ENCODE data around the gene RAB30. TPM values are rescaled to one million over a fixed set of nuclear protein-coding genes. Genes with fewer than 3 reads are reported as not detected.

The RAB30 gene
- total RNA-seq, 1 donor from 2014 or later = 15.2 TPM

DNA sequence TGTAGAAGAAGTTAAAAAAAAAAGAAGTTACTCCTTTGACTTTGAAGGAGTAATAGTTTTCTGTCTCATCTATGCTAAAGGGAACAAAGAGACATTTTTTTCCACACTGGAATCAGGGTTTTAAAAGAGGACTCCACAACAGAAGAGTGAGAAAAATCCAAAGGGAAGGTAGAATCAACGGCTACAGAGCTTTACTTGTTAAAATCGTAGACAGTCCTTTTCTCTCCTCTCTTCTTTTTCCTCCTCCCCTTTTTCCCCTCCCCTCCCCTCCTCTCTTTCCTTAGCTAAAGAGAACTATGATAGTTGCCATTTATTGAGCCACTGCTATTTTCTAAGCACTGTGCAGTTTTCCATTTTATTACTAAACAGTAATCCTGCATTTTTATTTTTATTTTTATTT lies 141.0 kb downstream of the RAB30 start:
- peaks cover 38% of the 10 kb centered on the region for H3K36me3 Mint-ChIP-seq (ENCODE audit: low read depth)
- H3K4me1 Mint-ChIP-seq (ENCODE audit: low read depth) = peaks cover 16% of the 10 kb centered on the region
- no peak overlapping the region for H3K4me3 Mint-ChIP-seq
- intact Hi-C loops (cut with micrococcal nuclease) = no loop called here
- H3K27me3 Mint-ChIP-seq (ENCODE audit: insufficient read depth) = no peaks in the 10 kb centered on the region
- DNase-seq (ENCODE audit: low spot score) = no peak
- no peak overlapping the region for H3K27ac Mint-ChIP-seq
- no peaks in the 10 kb centered on the region for H3K9me3 Mint-ChIP-seq

DNA sequence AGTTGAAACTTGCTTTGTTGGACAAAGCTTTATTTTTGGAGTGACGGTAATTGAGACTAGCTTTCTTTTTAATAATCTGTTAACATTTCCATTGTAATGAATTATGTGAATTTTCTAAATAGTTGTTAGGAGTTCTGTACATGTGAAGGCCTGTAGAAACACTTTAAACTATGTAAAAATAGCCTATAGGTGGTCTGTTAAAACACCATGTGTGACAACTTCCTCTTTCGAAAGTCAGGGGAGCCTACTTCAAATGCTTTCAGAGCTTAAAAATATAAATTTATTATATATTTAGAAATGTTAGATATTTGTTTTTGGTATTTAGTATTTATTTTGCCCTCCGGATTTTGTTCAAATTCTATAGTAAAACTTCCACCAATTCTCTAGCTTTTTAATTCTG lies 141.5 kb downstream of the RAB30 start:
- intact Hi-C loops (cut with micrococcal nuclease) = no loop called here
- Mint-ChIP-seq H3K36me3 (ENCODE audit: low read depth) (peaks cover 36% of the 10 kb centered on the region), H3K4me1 (ENCODE audit: low read depth) (peaks cover 16% of the 10 kb centered on the region), H3K9me3 (no peaks in the 10 kb centered on the region), H3K27ac (no peak overlapping the region), H3K27me3 (ENCODE audit: insufficient read depth) (no peaks in the 10 kb centered on the region), H3K4me3 (no peak overlapping the region)
- no peak for DNase-seq (ENCODE audit: low spot score)

- intact Hi-C loops (cut with micrococcal nuclease) = no loop called here
- Mint-ChIP-seq H3K36me3 (ENCODE audit: low read depth) (peaks cover 33% of the 10 kb centered on the region), H3K27me3 (ENCODE audit: insufficient read depth) (no peaks in the 10 kb centered on the region)
These were observed 142.6 kb downstream of the RAB30 start for GRCh38 chr11:82929121-82929520.

GRCh38 chr11:82927264-82927880 lies 144.3 kb downstream of the RAB30 start:
- H3K4me3 Mint-ChIP-seq = no peak overlapping the region
- intact Hi-C loops (cut with micrococcal nuclease) = loop anchor here (1.0 to 2.0 kb wide), 3 partner anchors 21 to 143 kb away; partner anchors contain the start of gene RAB30
- peaks cover 19% of the 10 kb centered on the region for H3K4me1 Mint-ChIP-seq (ENCODE audit: low read depth)
- peaks cover 22% of the 10 kb centered on the region for H3K36me3 Mint-ChIP-seq (ENCODE audit: low read depth)
- no peaks in the 10 kb centered on the region for H3K9me3 Mint-ChIP-seq
- no peak for DNase-seq (ENCODE audit: low spot score)
- H3K27me3 Mint-ChIP-seq (ENCODE audit: insufficient read depth) = no peaks in the 10 kb centered on the region
- no peak overlapping the region for H3K27ac Mint-ChIP-seq

More at GRCh38 chr11:82929121-82929520, 142.6 kb downstream of the RAB30 start:
- Mint-ChIP-seq H3K27ac (no peak overlapping the region), H3K4me3 (no peak overlapping the region), H3K9me3 (no peaks in the 10 kb centered on the region), H3K4me1 (ENCODE audit: low read depth) (peaks cover 16% of the 10 kb centered on the region)
- DNase-seq (ENCODE audit: low spot score) = no peak

- intact Hi-C loops (cut with micrococcal nuclease) = loop anchor here (5.0 kb wide), 2 partner anchors 53 to 268 kb away; partner anchors contain the start of gene ANKRD42
- H3K27ac Mint-ChIP-seq = no peak overlapping the region
- H3K27me3 Mint-ChIP-seq (ENCODE audit: insufficient read depth) = no peaks in the 10 kb centered on the region
- no peak overlapping the region for H3K4me3 Mint-ChIP-seq
- DNase-seq (ENCODE audit: low spot score) = no peak
- H3K9me3 Mint-ChIP-seq = peaks cover 4% of the 10 kb centered on the region
- H3K4me1 Mint-ChIP-seq (ENCODE audit: low read depth) = peaks cover 43% of the 10 kb centered on the region
- peaks cover 26% of the 10 kb centered on the region for H3K36me3 Mint-ChIP-seq (ENCODE audit: low read depth)
These were observed 147.0 kb downstream of the RAB30 start for GRCh38 chr11:82924522-82925224.

Other genes with a start within 250 kb of the RAB30 start
- gene PRCP, start 171.5 kb downstream of the RAB30 start, total RNA-seq = 22.7 and 24.0 TPM in 2 replicates
- gene DDIAS, start 170.2 kb downstream of the RAB30 start, total RNA-seq = 28.7 and 29.4 TPM in 2 replicates
- 62.2 and 62.8 TPM in 2 replicates for gene PCF11, start 85.2 kb upstream of the RAB30 start, total RNA-seq
- 3.3 and 3.5 TPM in 2 replicates for gene ANKRD42, start 121.8 kb upstream of the RAB30 start, total RNA-seq
- 24.2 and 24.5 TPM in 2 replicates for gene CCDC90B, start 214.5 kb upstream of the RAB30 start, total RNA-seq

All from activated T-helper 1 cell treated with anti-CD3 and anti-CD28 coated beads, Interleukin-12 subunit alpha, Interleukin-12 subunit beta, Interleukin-2, Interleukin-4 antibody, amounts not matched to agents 30 ng/mL and 10 ng/mL and 1 ng/mL, durations not matched to agents 14 hours and 24 hours and 36 hours (primary cell).